Measurements from ENCODE around the gene CD48. TPM values are rescaled to one million over a fixed set of nuclear protein-coding genes. Genes with fewer than 3 reads are reported as not detected.

The CD48 gene
- polyA plus RNA-seq, 1 of the 3 experiments (the other 2 are of a cell fraction) = not detected

DNA sequence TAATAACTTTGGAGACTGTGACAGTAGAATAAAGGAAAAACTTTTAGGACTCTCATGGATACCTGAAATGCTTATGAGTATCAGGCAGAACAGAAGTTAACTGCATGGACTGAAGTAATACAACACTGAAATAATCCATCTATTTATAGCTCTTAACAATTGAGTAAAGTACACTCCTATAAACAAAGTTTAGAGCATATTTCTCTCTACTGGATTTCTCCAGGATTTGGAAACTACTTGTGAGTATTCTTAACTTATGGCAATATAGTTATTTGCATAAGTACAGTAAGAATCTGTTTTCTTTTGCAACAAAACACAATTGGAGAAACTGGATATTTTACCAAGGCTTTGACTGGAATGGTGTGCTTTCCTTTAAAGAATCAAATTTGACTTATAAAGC, 9.9 kb upstream of the CD48 start:
- Histone ChIP-seq H3K79me2 (ENCODE audit: insufficient read depth) (no peaks in the 10 kb centered on the region), H2AFZ (ENCODE audit: low read depth) (no peak overlapping the region), H3K9ac (no peak overlapping the region), H3K27me3 (ENCODE audit: insufficient read depth) (peaks cover 34% of the 10 kb centered on the region), H3K4me2 (no peak overlapping the region), H3K4me3 (ENCODE audit: low read depth in 2 of 2, low read length in 1 of 2) (no peak overlapping the region), H3K4me1 (ENCODE audit: control insufficient read depth in 1 of 2, insufficient read depth in 2 of 2, low read depth in 1 of 2, low read length in 1 of 2) (no peaks in the 10 kb centered on the region), H3K27ac (ENCODE audit: low read depth in 2 of 2, low read length in 1 of 2) (no peak overlapping the region), H4K20me1 (ENCODE audit: insufficient read depth) (no peaks in the 10 kb centered on the region), H3F3A (replicated peaks; ENCODE audit: insufficient read depth) (no peaks in the 10 kb centered on the region), H3K9me3 (no peaks in the 10 kb centered on the region), H3K9me2 (no peaks in the 10 kb centered on the region), H3K36me3 (replicated peaks in 1 of 2; ENCODE audit: control insufficient read depth in 1 of 2, insufficient read depth in 2 of 2, low read length in 1 of 2) (no peaks in the 10 kb centered on the region)
- POLR2A ChIA-PET = no interaction called here
- DNase-seq = no peak
- CTCF ChIA-PET = no interaction called here
- TF ChIP-seq FOXM1 (IDR thresholded peaks at IDR 0.05; ENCODE audit: low read depth) (no peak), MXI1 (IDR thresholded peaks at IDR 0.05; ENCODE audit: low read depth, low read length) (no peak), GABPA (IDR thresholded peaks at IDR 0.05; ENCODE audit: low read depth) (no peak), REST (IDR thresholded peaks at IDR 0.05; ENCODE audit: low read depth, low read length) (no peak), ELF1 (IDR thresholded peaks at IDR 0.05) (no peak), FOXJ3 (CRISPR knock-in tag; IDR thresholded peaks at IDR 0.05) (no peak), EZH2phosphoT487 (IDR thresholded peaks at IDR 0.05; ENCODE audit: borderline replicate concordance, low read depth) (no peak), JUND (IDR thresholded peaks at IDR 0.05) (no peak), NFIC (IDR thresholded peaks at IDR 0.05; ENCODE audit: borderline replicate concordance) (no peak), RCOR1 (IDR thresholded peaks at IDR 0.05; ENCODE audit: low read length) (no peak), GATA2 (CRISPR knock-in tag; IDR thresholded peaks at IDR 0.05) (no peak), RXRA (IDR thresholded peaks at IDR 0.05; ENCODE audit: borderline replicate concordance, low read depth) (no peak), SIN3A (IDR thresholded peaks at IDR 0.05; ENCODE audit: borderline replicate concordance, low read depth, low read length) (no peak), RAD21 (IDR thresholded peaks at IDR 0.05; ENCODE audit: low read length) (no peak), YY1 (IDR thresholded peaks at IDR 0.05; ENCODE audit: low read depth) (no peak), MEF2A (IDR thresholded peaks at IDR 0.05; ENCODE audit: borderline replicate concordance, low read depth) (no peak)
- TF ChIP-seq, protein P1, sequence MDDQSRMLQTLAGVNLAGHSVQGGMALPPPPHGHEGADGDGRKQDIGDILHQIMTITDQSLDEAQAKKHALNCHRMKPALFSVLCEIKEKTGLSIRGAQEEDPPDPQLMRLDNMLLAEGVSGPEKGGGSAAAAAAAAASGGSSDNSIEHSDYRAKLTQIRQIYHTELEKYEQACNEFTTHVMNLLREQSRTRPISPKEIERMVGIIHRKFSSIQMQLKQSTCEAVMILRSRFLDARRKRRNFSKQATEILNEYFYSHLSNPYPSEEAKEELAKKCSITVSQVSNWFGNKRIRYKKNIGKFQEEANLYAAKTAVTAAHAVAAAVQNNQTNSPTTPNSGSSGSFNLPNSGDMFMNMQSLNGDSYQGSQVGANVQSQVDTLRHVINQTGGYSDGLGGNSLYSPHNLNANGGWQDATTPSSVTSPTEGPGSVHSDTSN (IDR thresholded peaks at IDR 0.05) = no peak
- TF ChIP-seq, protein P2, sequence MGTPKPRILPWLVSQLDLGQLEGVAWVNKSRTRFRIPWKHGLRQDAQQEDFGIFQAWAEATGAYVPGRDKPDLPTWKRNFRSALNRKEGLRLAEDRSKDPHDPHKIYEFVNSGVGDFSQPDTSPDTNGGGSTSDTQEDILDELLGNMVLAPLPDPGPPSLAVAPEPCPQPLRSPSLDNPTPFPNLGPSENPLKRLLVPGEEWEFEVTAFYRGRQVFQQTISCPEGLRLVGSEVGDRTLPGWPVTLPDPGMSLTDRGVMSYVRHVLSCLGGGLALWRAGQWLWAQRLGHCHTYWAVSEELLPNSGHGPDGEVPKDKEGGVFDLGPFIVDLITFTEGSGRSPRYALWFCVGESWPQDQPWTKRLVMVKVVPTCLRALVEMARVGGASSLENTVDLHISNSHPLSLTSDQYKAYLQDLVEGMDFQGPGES (IDR thresholded peaks at IDR 0.05; ENCODE audit: low read depth, low read length) = no peak
- TF ChIP-seq, protein P3, sequence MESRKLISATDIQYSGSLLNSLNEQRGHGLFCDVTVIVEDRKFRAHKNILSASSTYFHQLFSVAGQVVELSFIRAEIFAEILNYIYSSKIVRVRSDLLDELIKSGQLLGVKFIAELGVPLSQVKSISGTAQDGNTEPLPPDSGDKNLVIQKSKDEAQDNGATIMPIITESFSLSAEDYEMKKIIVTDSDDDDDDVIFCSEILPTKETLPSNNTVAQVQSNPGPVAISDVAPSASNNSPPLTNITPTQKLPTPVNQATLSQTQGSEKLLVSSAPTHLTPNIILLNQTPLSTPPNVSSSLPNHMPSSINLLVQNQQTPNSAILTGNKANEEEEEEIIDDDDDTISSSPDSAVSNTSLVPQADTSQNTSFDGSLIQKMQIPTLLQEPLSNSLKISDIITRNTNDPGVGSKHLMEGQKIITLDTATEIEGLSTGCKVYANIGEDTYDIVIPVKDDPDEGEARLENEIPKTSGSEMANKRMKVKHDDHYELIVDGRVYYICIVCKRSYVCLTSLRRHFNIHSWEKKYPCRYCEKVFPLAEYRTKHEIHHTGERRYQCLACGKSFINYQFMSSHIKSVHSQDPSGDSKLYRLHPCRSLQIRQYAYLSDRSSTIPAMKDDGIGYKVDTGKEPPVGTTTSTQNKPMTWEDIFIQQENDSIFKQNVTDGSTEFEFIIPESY (IDR thresholded peaks at IDR 0.05; ENCODE audit: borderline replicate concordance, low read depth) = no peak
